Measurements from ENCODE around the gene EPB41L3. TPM values are rescaled to one million over a fixed set of nuclear protein-coding genes. Genes with fewer than 3 reads are reported as not detected.
"Not testable (repeated sequence)": the region's sequence is repeated elsewhere in the genome, so short reads cannot be mapped to it uniquely, and the experiment has no call there.

Gene EPB41L3
- total and polyA plus RNA-seq, 2 experiments from 2014 or later: 201 to 886 TPM

DNA sequence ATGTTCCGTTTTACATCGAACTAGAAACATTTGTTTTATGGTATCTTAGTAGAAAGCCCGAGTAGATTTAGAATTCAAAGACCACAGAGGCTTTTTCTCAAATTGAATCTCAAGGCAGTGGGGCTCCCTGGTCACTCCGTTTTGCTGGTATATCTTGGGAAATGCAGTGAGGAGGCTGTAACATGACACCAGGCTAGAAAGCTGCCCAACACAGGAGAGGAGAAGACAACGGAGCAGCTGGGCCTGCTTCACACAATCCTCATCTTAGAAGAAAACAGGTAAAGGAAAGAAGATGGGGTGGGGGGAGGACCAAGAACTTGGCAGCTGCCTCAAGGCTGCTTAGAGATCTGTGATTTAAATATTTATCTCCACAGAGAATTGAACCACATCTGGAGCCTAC lies 38.3 kb upstream of the EPB41L3 start:
- Histone ChIP-seq H3K4me3 (no peak overlapping the region), H3K36me3 (no peaks in the 10 kb centered on the region), H3K4me1 (ENCODE audit: low read depth) (peaks cover 34% of the 10 kb centered on the region), H3K9me3 (ENCODE audit: low read depth) (no peaks in the 10 kb centered on the region), H3K27me3 (no peaks in the 10 kb centered on the region), H3K27ac (peak overlapping the region; percentile 74)
- DNase-seq (ENCODE audit: low read depth in 1 of 2, low spot score in 1 of 2): peak; percentile 59 to 61
- TF ChIP-seq, protein P1, sequence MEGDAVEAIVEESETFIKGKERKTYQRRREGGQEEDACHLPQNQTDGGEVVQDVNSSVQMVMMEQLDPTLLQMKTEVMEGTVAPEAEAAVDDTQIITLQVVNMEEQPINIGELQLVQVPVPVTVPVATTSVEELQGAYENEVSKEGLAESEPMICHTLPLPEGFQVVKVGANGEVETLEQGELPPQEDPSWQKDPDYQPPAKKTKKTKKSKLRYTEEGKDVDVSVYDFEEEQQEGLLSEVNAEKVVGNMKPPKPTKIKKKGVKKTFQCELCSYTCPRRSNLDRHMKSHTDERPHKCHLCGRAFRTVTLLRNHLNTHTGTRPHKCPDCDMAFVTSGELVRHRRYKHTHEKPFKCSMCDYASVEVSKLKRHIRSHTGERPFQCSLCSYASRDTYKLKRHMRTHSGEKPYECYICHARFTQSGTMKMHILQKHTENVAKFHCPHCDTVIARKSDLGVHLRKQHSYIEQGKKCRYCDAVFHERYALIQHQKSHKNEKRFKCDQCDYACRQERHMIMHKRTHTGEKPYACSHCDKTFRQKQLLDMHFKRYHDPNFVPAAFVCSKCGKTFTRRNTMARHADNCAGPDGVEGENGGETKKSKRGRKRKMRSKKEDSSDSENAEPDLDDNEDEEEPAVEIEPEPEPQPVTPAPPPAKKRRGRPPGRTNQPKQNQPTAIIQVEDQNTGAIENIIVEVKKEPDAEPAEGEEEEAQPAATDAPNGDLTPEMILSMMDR (IDR thresholded peaks at IDR 0.05; ENCODE audit: low read depth, low read length): no peak

DNA sequence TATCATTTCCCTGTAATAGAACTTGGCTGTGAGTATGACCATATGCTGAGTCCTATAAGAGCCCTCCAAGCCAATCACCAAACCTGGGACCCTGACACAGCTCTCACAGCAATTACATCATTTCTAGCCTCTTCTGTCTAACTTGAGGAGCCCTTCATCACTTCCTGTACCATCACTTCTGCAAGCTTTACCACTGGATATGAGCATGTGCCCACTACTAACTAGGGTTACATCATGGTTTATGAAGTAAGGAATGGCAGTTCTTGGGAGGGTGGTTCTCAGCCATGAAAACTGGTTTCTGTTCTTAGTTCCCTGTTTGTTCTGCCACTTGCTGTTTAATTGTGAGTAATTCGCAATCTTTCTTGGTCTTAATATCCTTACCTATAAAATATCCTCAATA lies 31.0 kb upstream of the EPB41L3 start:
- H3K9me3 ChIP-seq (ENCODE audit: low read depth): no peaks in the 10 kb centered on the region
- peaks cover 19% of the 10 kb centered on the region for H3K4me1 ChIP-seq (ENCODE audit: low read depth)
- TF ChIP-seq, protein P1 (IDR thresholded peaks at IDR 0.05; ENCODE audit: low read depth, low read length): no peak
- H3K27ac ChIP-seq: no peak overlapping the region
- DNase-seq (ENCODE audit: low read depth in 1 of 2, low spot score in 1 of 2): no peak
- H3K4me3 ChIP-seq: no peak overlapping the region
- no peaks in the 10 kb centered on the region for H3K27me3 ChIP-seq
- H3K36me3 ChIP-seq: no peaks in the 10 kb centered on the region

- no peak overlapping the region for H3K4me3 ChIP-seq
- no peak overlapping the region for H3K27ac ChIP-seq
- no peaks in the 10 kb centered on the region for H3K27me3 ChIP-seq
- TF ChIP-seq, protein P1 (IDR thresholded peaks at IDR 0.05; ENCODE audit: low read depth, low read length): no peak
- DNase-seq (ENCODE audit: low read depth in 1 of 2, low spot score in 1 of 2): no peak
- peaks cover 20% of the 10 kb centered on the region for H3K4me1 ChIP-seq (ENCODE audit: low read depth)
- H3K9me3 ChIP-seq (ENCODE audit: low read depth): no peaks in the 10 kb centered on the region
- no peaks in the 10 kb centered on the region for H3K36me3 ChIP-seq
Observed at GRCh38 chr18:5571666-5572065, 27.9 kb upstream of the EPB41L3 start.

GRCh38 chr18:5570613-5571012 lies 26.8 kb upstream of the EPB41L3 start:
- not testable (repeated sequence) for H3K27me3 ChIP-seq; H3K4me3 ChIP-seq; H3K9me3 ChIP-seq (ENCODE audit: low read depth); H3K27ac ChIP-seq; H3K36me3 ChIP-seq
- H3K4me1 ChIP-seq (ENCODE audit: low read depth): peaks cover 10% of the 10 kb centered on the region
- DNase-seq (ENCODE audit: low read depth in 1 of 2, low spot score in 1 of 2): peak; percentile 17 to 60

DNA sequence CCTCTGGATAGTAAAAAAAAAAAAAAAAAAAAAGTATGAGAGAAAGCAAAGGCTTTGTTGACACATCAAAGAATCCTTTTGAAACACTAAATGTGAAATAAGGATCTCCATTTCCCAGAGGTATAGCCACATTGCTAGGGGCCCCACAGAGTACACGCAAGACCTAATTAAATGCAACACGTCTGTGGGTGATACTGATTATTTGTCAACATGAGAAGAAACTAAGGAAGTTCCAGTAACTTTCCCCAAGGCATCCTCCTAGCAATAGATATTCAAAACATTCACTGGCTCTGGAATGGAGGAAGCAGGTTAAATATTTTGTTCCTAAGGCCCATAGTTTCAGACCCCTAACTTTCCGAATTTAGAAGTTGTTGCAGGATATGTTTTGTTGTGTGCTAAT lies 24.6 kb upstream of the EPB41L3 start:
- Histone ChIP-seq H3K27ac (no peak overlapping the region), H3K4me3 (no peak overlapping the region), H3K9me3 (ENCODE audit: low read depth) (no peaks in the 10 kb centered on the region), H3K4me1 (ENCODE audit: low read depth) (peaks cover 10% of the 10 kb centered on the region), H3K36me3 (no peaks in the 10 kb centered on the region), H3K27me3 (no peaks in the 10 kb centered on the region)
- no peak for DNase-seq (ENCODE audit: low read depth in 1 of 2, low spot score in 1 of 2)
- TF ChIP-seq, protein P1 (IDR thresholded peaks at IDR 0.05; ENCODE audit: low read depth, low read length): no peak

GRCh38 chr18:5558851-5559250 lies 15.1 kb upstream of the EPB41L3 start:
- no peak for DNase-seq (ENCODE audit: low read depth in 1 of 2, low spot score in 1 of 2)
- TF ChIP-seq, protein P1 (IDR thresholded peaks at IDR 0.05; ENCODE audit: low read depth, low read length): no peak
- no peak overlapping the region for H3K4me3 ChIP-seq

More at GRCh38 chr18:5558851-5559250, 15.1 kb upstream of the EPB41L3 start:
- H3K27me3 ChIP-seq: no peaks in the 10 kb centered on the region
- H3K9me3 ChIP-seq (ENCODE audit: low read depth): no peaks in the 10 kb centered on the region
- H3K4me1 ChIP-seq (ENCODE audit: low read depth): peaks cover 13% of the 10 kb centered on the region
- no peak overlapping the region for H3K27ac ChIP-seq
- no peaks in the 10 kb centered on the region for H3K36me3 ChIP-seq
